ENCODE results near the gene RPP38. TPM values are rescaled to one million over a fixed set of nuclear protein-coding genes. Genes with fewer than 3 reads are reported as not detected.

The RPP38 gene
- total and polyA plus RNA-seq, 2 of the 13 experiments (the other 11 are each of a cell fraction or from before 2014, with no cell fraction given), result 11.7 to 16.4 TPM

- TF ChIP-seq, protein P1, sequence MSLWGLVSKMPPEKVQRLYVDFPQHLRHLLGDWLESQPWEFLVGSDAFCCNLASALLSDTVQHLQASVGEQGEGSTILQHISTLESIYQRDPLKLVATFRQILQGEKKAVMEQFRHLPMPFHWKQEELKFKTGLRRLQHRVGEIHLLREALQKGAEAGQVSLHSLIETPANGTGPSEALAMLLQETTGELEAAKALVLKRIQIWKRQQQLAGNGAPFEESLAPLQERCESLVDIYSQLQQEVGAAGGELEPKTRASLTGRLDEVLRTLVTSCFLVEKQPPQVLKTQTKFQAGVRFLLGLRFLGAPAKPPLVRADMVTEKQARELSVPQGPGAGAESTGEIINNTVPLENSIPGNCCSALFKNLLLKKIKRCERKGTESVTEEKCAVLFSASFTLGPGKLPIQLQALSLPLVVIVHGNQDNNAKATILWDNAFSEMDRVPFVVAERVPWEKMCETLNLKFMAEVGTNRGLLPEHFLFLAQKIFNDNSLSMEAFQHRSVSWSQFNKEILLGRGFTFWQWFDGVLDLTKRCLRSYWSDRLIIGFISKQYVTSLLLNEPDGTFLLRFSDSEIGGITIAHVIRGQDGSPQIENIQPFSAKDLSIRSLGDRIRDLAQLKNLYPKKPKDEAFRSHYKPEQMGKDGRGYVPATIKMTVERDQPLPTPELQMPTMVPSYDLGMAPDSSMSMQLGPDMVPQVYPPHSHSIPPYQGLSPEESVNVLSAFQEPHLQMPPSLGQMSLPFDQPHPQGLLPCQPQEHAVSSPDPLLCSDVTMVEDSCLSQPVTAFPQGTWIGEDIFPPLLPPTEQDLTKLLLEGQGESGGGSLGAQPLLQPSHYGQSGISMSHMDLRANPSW (CRISPR knock-in tag; IDR thresholded peaks at IDR 0.05; ENCODE audit: borderline replicate concordance), result no peak
- no peak for TF ChIP-seq HNRNPUL1 (IDR thresholded peaks at IDR 0.05; ENCODE audit: low read depth, low read length)
- TF ChIP-seq ZBTB7A (CRISPR knock-in tag; IDR thresholded peaks at IDR 0.05), result no peak
- TF ChIP-seq SOX13 (IDR thresholded peaks at IDR 0.05), result no peak
- peak in 1 of 2 experiments; percentile 61; a peak in 1 of 4 replicates for TF ChIP-seq SOX13 (CRISPR knock-in tag; conservative IDR thresholded peaks at IDR 0.05 in 1 of 2, IDR thresholded peaks at IDR 0.05 in 1 of 2)
- TF ChIP-seq SRY (CRISPR knock-in tag; IDR thresholded peaks at IDR 0.05), result no peak
- TF ChIP-seq POLR2A (IDR thresholded peaks at IDR 0.05; ENCODE audit: insufficient read depth in 1 of 2, low read depth in 2 of 2, low read length in 2 of 2), result peak; percentile 41 to 47; a peak in 3 of 4 replicates
- peak; percentile 23; the same call in 1 of the 2 replicates for TF ChIP-seq GATAD1 (CRISPR knock-in tag; IDR thresholded peaks at IDR 0.05)
- no peak for TF ChIP-seq ZNF501 (CRISPR knock-in tag; IDR thresholded peaks at IDR 0.05)
- TF ChIP-seq, protein P2, sequence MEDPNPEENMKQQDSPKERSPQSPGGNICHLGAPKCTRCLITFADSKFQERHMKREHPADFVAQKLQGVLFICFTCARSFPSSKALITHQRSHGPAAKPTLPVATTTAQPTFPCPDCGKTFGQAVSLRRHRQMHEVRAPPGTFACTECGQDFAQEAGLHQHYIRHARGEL (CRISPR knock-in tag; IDR thresholded peaks at IDR 0.05), result no peak
- TF ChIP-seq MTA3 (CRISPR knock-in tag; IDR thresholded peaks at IDR 0.05), result no peak
- no peak for TF ChIP-seq TBX3 (IDR thresholded peaks at IDR 0.05; ENCODE audit: borderline replicate concordance)
- TF ChIP-seq IRF1 (CRISPR knock-in tag; IDR thresholded peaks at IDR 0.05; ENCODE audit: low read depth), result no peak
- TF ChIP-seq RCOR2 (CRISPR knock-in tag; IDR thresholded peaks at IDR 0.05), result 0 out of 2 replicates have a peak, but pooled peaks have one; percentile 40
- TF ChIP-seq, protein P3, sequence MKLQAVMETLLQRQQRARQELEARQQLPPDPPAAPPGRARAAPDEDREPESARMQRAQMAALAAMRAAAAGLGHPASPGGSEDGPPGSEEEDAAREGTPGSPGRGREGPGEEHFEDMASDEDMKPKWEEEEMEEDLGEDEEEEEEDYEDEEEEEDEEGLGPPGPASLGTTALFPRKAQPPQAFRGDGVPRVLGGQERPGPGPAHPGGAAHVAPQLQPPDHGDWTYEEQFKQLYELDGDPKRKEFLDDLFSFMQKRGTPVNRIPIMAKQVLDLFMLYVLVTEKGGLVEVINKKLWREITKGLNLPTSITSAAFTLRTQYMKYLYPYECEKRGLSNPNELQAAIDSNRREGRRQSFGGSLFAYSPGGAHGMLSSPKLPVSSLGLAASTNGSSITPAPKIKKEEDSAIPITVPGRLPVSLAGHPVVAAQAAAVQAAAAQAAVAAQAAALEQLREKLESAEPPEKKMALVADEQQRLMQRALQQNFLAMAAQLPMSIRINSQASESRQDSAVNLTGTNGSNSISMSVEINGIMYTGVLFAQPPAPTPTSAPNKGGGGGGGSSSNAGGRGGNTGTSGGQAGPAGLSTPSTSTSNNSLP (IDR thresholded peaks at IDR 0.05; ENCODE audit: low read depth, low read length), result peak; percentile 57; the same call in 1 of the 2 replicates
- TF ChIP-seq FOXA1 (IDR thresholded peaks at IDR 0.05), result no peak
- peak; percentile 78 for TF ChIP-seq FOXA1 (CRISPR knock-in tag; IDR thresholded peaks at IDR 0.05)
- TF ChIP-seq ZFYVE20 (CRISPR knock-in tag; IDR thresholded peaks at IDR 0.05; ENCODE audit: borderline replicate concordance, low read depth), result no peak
- TF ChIP-seq SNAPC2 (CRISPR knock-in tag; IDR thresholded peaks at IDR 0.05), result no peak
- TF ChIP-seq EHMT2 (IDR thresholded peaks at IDR 0.05; ENCODE audit: borderline replicate concordance, low read depth, low read length), result no peak
- peak; percentile 98; the same call in 1 of the 2 replicates for TF ChIP-seq ZNF20 (CRISPR knock-in tag; IDR thresholded peaks at IDR 0.05)
- TF ChIP-seq, protein P4, sequence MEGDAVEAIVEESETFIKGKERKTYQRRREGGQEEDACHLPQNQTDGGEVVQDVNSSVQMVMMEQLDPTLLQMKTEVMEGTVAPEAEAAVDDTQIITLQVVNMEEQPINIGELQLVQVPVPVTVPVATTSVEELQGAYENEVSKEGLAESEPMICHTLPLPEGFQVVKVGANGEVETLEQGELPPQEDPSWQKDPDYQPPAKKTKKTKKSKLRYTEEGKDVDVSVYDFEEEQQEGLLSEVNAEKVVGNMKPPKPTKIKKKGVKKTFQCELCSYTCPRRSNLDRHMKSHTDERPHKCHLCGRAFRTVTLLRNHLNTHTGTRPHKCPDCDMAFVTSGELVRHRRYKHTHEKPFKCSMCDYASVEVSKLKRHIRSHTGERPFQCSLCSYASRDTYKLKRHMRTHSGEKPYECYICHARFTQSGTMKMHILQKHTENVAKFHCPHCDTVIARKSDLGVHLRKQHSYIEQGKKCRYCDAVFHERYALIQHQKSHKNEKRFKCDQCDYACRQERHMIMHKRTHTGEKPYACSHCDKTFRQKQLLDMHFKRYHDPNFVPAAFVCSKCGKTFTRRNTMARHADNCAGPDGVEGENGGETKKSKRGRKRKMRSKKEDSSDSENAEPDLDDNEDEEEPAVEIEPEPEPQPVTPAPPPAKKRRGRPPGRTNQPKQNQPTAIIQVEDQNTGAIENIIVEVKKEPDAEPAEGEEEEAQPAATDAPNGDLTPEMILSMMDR (CRISPR knock-in tag; IDR thresholded peaks at IDR 0.05), result 0 out of 2 replicates have a peak, but pooled peaks have one; percentile 10
- peak; percentile 61 for TF ChIP-seq POLR2AphosphoS5 (IDR thresholded peaks at IDR 0.05; ENCODE audit: low read depth, low read length)
- TF ChIP-seq ZNF256 (CRISPR knock-in tag; conservative IDR thresholded peaks at IDR 0.05), result no peak
- no peak for TF ChIP-seq CC2D1A (CRISPR knock-in tag; IDR thresholded peaks at IDR 0.05)
- no peak for TF ChIP-seq SIX1 (CRISPR knock-in tag; IDR thresholded peaks at IDR 0.05; ENCODE audit: borderline replicate concordance)
These were observed 12.6 kb upstream of the RPP38 start (continued) for GRCh38 chr10:15084502-15084922.
